ENCODE data around the gene MTMR1. TPM values are rescaled to one million over a fixed set of nuclear protein-coding genes. Genes with fewer than 3 reads are reported as not detected.

The MTMR1 gene
- total and polyA plus RNA-seq, 2 donors (not counting 1 experiment from before 2014, with no cell fraction given): 30.8 to 67.5 TPM

GRCh38 chrX:150763810-150764209, 70.6 kb downstream of the MTMR1 start:
- H3K27ac Mint-ChIP-seq: no peak overlapping the region
- Histone ChIP-seq H3K4me2 (replicated peaks; ENCODE audit: low read depth, low read length, poor library complexity, severe bottlenecking) (no peak overlapping the region), H3K27me3 (replicated peaks in 1 of 4; ENCODE audit: control extremely low read depth in 1 of 4, control insufficient read depth in 3 of 4, insufficient read depth in 4 of 4, low read length in 3 of 4) (no peaks in the 10 kb centered on the region), H3K9ac (ENCODE audit: low read length) (no peak overlapping the region), H3K4me1 (ENCODE audit: control insufficient read depth in 2 of 2, insufficient read depth in 2 of 2, low read length in 2 of 2) (no peaks in the 10 kb centered on the region), H2AFZ (ENCODE audit: insufficient read depth, low read depth, low read length, poor library complexity, severe bottlenecking) (no peak overlapping the region), H3K79me2 (ENCODE audit: control insufficient read depth, insufficient read depth, low read length) (no peaks in the 10 kb centered on the region), H4K20me1 (ENCODE audit: control insufficient read depth, insufficient read depth, low read length, poor library complexity, severe bottlenecking) (no peaks in the 10 kb centered on the region), H3K27ac (ENCODE audit: low read length in 2 of 2) (no peak overlapping the region), H3K9me3 (ENCODE audit: control extremely low read depth in 1 of 3, control insufficient read depth in 2 of 3, insufficient read depth in 1 of 3, low read length in 2 of 3) (no peaks in the 10 kb centered on the region), H3K4me3 (ENCODE audit: control extremely low read depth in 1 of 5, extremely low read depth in 1 of 5, insufficient read depth in 1 of 5, low read depth in 2 of 5, low read length in 4 of 5) (no peak overlapping the region), H3K36me3 (replicated peaks in 1 of 2; ENCODE audit: control extremely low read depth in 1 of 2, control insufficient read depth in 1 of 2, extremely low read depth in 1 of 2, insufficient read depth in 2 of 2, low read length in 1 of 2) (peaks cover 0 to 19% of the 10 kb centered on the region in 2 experiments)
- DNase-seq (no peak), ATAC-seq (ENCODE audit: low read depth) (no peak)
- ChIA-PET POLR2A (no interaction called here), CTCF (no interaction called here)
- no peaks in the 10 kb centered on the region for H3K27me3 Mint-ChIP-seq
- intact Hi-C loops (cut with micrococcal nuclease): no loop called here
- H3K9me3 Mint-ChIP-seq (ENCODE audit: insufficient read depth): no peaks in the 10 kb centered on the region
- WGBS (ENCODE audit: insufficient coverage): 87% methylated on average over 3 of the region's 9 CpGs
- H3K4me3 Mint-ChIP-seq: no peak overlapping the region
- no peak for TF ChIP-seq EZH2 (IDR thresholded peaks at IDR 0.05; ENCODE audit: borderline replicate concordance, insufficient read depth, low read depth, low read length, poor library complexity, severe bottlenecking)
- TF ChIP-seq, protein P1, sequence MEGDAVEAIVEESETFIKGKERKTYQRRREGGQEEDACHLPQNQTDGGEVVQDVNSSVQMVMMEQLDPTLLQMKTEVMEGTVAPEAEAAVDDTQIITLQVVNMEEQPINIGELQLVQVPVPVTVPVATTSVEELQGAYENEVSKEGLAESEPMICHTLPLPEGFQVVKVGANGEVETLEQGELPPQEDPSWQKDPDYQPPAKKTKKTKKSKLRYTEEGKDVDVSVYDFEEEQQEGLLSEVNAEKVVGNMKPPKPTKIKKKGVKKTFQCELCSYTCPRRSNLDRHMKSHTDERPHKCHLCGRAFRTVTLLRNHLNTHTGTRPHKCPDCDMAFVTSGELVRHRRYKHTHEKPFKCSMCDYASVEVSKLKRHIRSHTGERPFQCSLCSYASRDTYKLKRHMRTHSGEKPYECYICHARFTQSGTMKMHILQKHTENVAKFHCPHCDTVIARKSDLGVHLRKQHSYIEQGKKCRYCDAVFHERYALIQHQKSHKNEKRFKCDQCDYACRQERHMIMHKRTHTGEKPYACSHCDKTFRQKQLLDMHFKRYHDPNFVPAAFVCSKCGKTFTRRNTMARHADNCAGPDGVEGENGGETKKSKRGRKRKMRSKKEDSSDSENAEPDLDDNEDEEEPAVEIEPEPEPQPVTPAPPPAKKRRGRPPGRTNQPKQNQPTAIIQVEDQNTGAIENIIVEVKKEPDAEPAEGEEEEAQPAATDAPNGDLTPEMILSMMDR (IDR thresholded peaks at IDR 0.05): no peak
- no peaks in the 10 kb centered on the region for H3K4me1 Mint-ChIP-seq

DNA sequence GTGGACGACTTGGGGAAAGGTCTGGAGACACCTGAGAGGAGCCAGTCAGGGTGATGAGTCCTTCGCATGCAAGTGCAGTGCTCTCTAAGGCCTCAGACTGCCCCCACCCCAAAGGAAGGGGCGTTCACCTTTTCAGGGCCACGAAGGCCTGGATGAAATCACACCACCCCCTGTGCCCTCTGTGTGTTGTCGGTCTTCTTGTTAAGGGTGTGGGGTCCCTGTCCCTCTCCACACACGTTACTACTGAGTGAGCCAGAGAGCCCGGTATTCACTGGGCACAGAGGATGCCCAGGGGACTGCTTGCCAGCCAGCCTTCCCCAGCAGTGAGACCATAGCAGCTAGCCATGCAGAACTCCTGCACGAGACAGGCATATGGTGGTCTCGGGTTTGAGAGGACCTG, 72.0 kb downstream of the MTMR1 start:
- CTCF ChIA-PET: no interaction called here
- no peak overlapping the region for H3K4me3 Mint-ChIP-seq
- POLR2A ChIA-PET: no interaction called here
- H3K79me2 ChIP-seq (ENCODE audit: control insufficient read depth, insufficient read depth, low read length): no peaks in the 10 kb centered on the region
- H3K4me1 Mint-ChIP-seq: no peaks in the 10 kb centered on the region
- no peaks in the 10 kb centered on the region for H4K20me1 ChIP-seq (ENCODE audit: control insufficient read depth, insufficient read depth, low read length, poor library complexity, severe bottlenecking)
- H3K4me2 ChIP-seq (replicated peaks; ENCODE audit: low read depth, low read length, poor library complexity, severe bottlenecking): no peak overlapping the region
- DNase-seq (no peak), ATAC-seq (ENCODE audit: low read depth) (no peak)
- H3K27me3 ChIP-seq (replicated peaks in 1 of 4; ENCODE audit: control extremely low read depth in 1 of 4, control insufficient read depth in 3 of 4, insufficient read depth in 4 of 4, low read length in 3 of 4): no peaks in the 10 kb centered on the region
- no peaks in the 10 kb centered on the region for H3K9me3 Mint-ChIP-seq (ENCODE audit: insufficient read depth)
- intact Hi-C loops (cut with micrococcal nuclease): no loop called here
- H3K9me3 ChIP-seq (ENCODE audit: control extremely low read depth in 1 of 3, control insufficient read depth in 2 of 3, insufficient read depth in 1 of 3, low read length in 2 of 3): no peaks in the 10 kb centered on the region
- peaks cover 0 to 9% of the 10 kb centered on the region in 2 experiments for H3K36me3 ChIP-seq (replicated peaks in 1 of 2; ENCODE audit: control extremely low read depth in 1 of 2, control insufficient read depth in 1 of 2, extremely low read depth in 1 of 2, insufficient read depth in 2 of 2, low read length in 1 of 2)
- no peak overlapping the region for H3K4me3 ChIP-seq (ENCODE audit: control extremely low read depth in 1 of 5, extremely low read depth in 1 of 5, insufficient read depth in 1 of 5, low read depth in 2 of 5, low read length in 4 of 5)
- WGBS (ENCODE audit: insufficient coverage): 61% methylated on average over 3 of the region's 9 CpGs
- no peak overlapping the region for H2AFZ ChIP-seq (ENCODE audit: insufficient read depth, low read depth, low read length, poor library complexity, severe bottlenecking)
- H3K27ac ChIP-seq (ENCODE audit: low read length in 2 of 2): no peak overlapping the region
- H3K9ac ChIP-seq (ENCODE audit: low read length): no peak overlapping the region
- H3K4me1 ChIP-seq (ENCODE audit: control insufficient read depth in 2 of 2, insufficient read depth in 2 of 2, low read length in 2 of 2): no peaks in the 10 kb centered on the region
- TF ChIP-seq EZH2 (IDR thresholded peaks at IDR 0.05; ENCODE audit: borderline replicate concordance, insufficient read depth, low read depth, low read length, poor library complexity, severe bottlenecking): no peak
- TF ChIP-seq, protein P1 (IDR thresholded peaks at IDR 0.05): no peak
- no peak overlapping the region for H3K27ac Mint-ChIP-seq
- no peaks in the 10 kb centered on the region for H3K27me3 Mint-ChIP-seq
